ENCODE measurements around the gene NPAS3. TPM values are rescaled to one million over a fixed set of nuclear protein-coding genes. Genes with fewer than 3 reads are reported as not detected.

Gene NPAS3
- total and polyA plus RNA-seq, 11 donors, result 0.15 to 3.4 (median 0.92) TPM

DNA sequence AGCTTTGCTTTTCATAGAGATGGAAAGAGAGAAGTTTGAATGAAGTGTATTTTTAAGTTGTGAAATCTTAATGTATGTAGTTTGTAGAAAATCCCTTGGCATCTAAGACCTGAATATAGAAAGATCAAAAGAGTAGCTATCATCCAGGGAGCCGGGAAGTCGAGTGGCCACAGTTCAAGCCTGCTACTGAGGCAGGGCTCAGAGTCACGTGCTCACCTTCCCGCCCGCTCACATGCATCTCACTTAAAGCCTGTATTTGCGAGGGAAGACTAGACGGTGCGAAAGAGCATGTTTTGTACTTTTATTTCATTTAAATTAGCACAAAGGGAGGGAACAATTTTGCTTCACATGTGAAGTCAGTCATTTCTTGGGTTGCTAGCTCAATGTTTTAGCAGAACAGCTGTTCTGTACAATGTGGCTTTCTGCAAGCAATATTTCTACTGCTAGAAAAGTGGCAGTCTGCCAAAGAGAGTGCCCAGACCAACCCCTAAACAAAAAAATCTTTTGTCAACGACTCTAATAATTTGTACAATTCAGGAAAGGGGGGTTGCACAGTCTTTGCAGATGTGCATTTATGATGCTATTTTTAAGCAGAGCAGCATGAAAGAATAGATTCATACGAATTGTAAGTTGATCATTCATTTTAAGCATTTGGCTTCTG, 290.7 kb downstream of the NPAS3 start:
- H3K27ac ChIP-seq, result no peak overlapping the region
- intact Hi-C loops (cut with DNase I), result loop anchor here in 1 of 10 donors (10.0 kb wide), 1 partner anchor 215 kb away; no protein-coding TSS in a partner anchor
- WGBS, 4 donors, result 60 to 64% (median 62%) methylated on average over 10 of the region's 10 CpGs
- H3K9me3 ChIP-seq, result no peaks in the 10 kb centered on the region
- ATAC-seq (no peak), DNase-seq (no peak)
- H3K4me1 ChIP-seq, result no peaks in the 10 kb centered on the region
- no peaks in the 10 kb centered on the region for H3K36me3 ChIP-seq
- TF ChIP-seq POLR2A (IDR thresholded peaks at IDR 0.05), result no peak
- TF ChIP-seq, protein P1, sequence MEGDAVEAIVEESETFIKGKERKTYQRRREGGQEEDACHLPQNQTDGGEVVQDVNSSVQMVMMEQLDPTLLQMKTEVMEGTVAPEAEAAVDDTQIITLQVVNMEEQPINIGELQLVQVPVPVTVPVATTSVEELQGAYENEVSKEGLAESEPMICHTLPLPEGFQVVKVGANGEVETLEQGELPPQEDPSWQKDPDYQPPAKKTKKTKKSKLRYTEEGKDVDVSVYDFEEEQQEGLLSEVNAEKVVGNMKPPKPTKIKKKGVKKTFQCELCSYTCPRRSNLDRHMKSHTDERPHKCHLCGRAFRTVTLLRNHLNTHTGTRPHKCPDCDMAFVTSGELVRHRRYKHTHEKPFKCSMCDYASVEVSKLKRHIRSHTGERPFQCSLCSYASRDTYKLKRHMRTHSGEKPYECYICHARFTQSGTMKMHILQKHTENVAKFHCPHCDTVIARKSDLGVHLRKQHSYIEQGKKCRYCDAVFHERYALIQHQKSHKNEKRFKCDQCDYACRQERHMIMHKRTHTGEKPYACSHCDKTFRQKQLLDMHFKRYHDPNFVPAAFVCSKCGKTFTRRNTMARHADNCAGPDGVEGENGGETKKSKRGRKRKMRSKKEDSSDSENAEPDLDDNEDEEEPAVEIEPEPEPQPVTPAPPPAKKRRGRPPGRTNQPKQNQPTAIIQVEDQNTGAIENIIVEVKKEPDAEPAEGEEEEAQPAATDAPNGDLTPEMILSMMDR (IDR thresholded peaks at IDR 0.05), result no peak
- no peak overlapping the region for H3K4me3 ChIP-seq
- peaks cover 0 to 4% (median 0%) of the 10 kb centered on the region in 9 donors for H3K27me3 ChIP-seq

DNA sequence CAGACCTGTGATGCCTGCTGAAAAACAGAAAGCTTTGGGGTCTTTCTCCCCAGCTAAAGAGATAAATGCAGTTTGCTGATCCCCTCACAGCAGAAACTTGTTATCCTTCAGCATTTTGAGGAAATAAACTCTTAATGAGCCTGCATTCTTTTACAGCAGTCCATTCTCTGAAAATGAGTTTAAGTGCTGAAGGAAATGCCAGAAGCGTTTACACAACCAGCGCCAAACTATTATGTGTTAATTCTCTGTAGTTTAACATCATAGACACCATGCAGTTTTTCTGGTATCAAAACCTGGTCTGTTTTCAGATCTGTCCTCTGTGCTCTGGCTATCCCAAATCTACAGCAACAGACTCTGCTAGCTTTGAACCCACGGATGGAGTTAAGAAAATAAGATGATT, 291.3 kb downstream of the NPAS3 start:
- H3K9me3 ChIP-seq, result no peaks in the 10 kb centered on the region
- no peak for DNase-seq
- no peaks in the 10 kb centered on the region for H3K36me3 ChIP-seq
- WGBS, 4 donors, result 44 to 51% (median 46%) methylated on average over 3 of the region's 3 CpGs
- no peak overlapping the region for H3K4me3 ChIP-seq
- no peaks in the 10 kb centered on the region for H3K4me1 ChIP-seq
- H3K27ac ChIP-seq, result no peak overlapping the region
- intact Hi-C loops (cut with DNase I), result no loop called here
- ATAC-seq, result no peak
- TF ChIP-seq, protein P1 (IDR thresholded peaks at IDR 0.05), result no peak
- no peak for TF ChIP-seq POLR2A (IDR thresholded peaks at IDR 0.05)
- peaks cover 0 to 4% (median 0%) of the 10 kb centered on the region in 9 donors for H3K27me3 ChIP-seq

DNA sequence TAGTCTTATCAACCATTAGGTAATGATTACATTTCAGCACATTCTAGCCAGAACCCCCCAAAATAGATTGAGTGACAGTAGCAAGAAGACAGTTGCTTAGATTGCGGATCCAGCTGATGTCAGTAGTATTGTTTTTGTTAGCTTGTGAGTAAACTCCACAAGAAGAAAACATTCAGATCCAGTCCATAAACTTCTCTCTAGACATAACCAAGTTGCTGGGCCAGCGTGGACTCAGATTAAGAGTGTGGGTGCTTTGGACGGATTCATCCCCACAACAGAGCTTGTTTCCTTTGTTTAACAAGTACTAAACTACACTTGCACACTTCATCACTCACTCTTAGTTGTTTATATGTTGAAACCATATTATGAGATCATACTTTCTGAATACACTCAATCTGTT, 293.4 kb downstream of the NPAS3 start:
- no peak for TF ChIP-seq POLR2A (IDR thresholded peaks at IDR 0.05)
- TF ChIP-seq, protein P1 (IDR thresholded peaks at IDR 0.05), result no peak
- no peak for ATAC-seq
- 93 to 95% (median 94%) methylated on average over 3 of the region's 3 CpGs for WGBS, 4 donors
- Histone ChIP-seq H3K9me3 (no peaks in the 10 kb centered on the region), H3K36me3 (no peaks in the 10 kb centered on the region), H3K4me3 (no peak overlapping the region), H3K27ac (no peak overlapping the region), H3K4me1 (no peaks in the 10 kb centered on the region), H3K27me3 (peaks cover 0 to 4% (median 0%) of the 10 kb centered on the region in 9 donors)
- intact Hi-C loops (cut with DNase I), result no loop called here
- no peak for DNase-seq

DNA sequence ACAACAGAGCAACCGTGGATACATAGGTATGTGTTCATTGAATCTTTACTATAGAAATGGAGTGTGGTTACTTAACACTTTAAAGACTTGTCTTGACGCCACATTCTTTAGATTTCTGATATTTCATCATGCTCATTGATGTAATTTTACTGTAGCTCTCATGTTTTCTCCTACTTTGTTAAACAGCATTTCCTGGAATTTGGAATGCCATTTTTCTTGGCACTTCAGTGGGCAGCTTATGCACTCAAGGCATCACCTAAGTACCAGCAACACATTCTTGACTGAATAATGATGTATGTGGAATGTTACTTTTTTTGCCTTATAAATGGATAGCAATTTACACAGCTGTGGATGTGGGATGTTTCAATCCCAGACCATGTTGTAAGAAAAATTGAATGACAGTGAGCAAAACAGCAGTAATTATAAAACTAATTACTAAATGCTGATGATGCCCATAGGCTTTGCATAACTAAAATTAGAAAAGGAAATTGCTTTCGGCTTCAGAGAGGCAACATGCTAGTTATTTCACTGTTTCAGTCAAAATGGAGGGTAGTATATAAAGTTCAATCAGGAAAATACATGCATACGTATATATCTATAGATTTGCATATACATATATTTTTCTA, 298.5 kb downstream of the NPAS3 start:
- intact Hi-C loops (cut with DNase I), result no loop called here
- no peaks in the 10 kb centered on the region for H3K27me3 ChIP-seq
- no peak for DNase-seq
- WGBS, 4 donors, result 61 to 66% (median 63%) methylated on average over 4 of the region's 4 CpGs
- H3K27ac ChIP-seq, result no peak overlapping the region
- no peaks in the 10 kb centered on the region for H3K4me1 ChIP-seq
- H3K4me3 ChIP-seq, result no peak overlapping the region
- TF ChIP-seq POLR2A (IDR thresholded peaks at IDR 0.05), result no peak
- TF ChIP-seq, protein P1 (IDR thresholded peaks at IDR 0.05), result no peak
- no peak for ATAC-seq
- H3K9me3 ChIP-seq, result no peaks in the 10 kb centered on the region
- no peaks in the 10 kb centered on the region for H3K36me3 ChIP-seq
